Loucy (cell line): ENCODE measurements around the gene EDIL3.

Experiments
- CTCF ChIP-seq: fragments of 200-600 bp; sonication (generic); conservative IDR thresholded peaks from 2 replicates; pipeline ENCODE4 v1.5.1; 2014; ENCODE audit warnings: mild to moderate bottlenecking, antibody characterized with exemption, low read length
- EZH2phosphoT487 ChIP-seq: fragments of 200-600 bp; IDR thresholded peaks from 2 replicates; pipeline ENCODE4 v1.6.1; 2018; ENCODE audit warnings: antibody characterized with exemption, mild to moderate bottlenecking, moderate library complexity, borderline replicate concordance

GRCh38 chr5:84242286-84242685 is 142.4 kb downstream of the EDIL3 start:
- no peak for TF ChIP-seq EZH2phosphoT487
- TF ChIP-seq CTCF: no peak
